HG03575 (cell line): ENCODE data around the gene NR5A2.
A peak's percentile ranks its signal among the peaks of the same experiment; 100 is the strongest.

Source experiments
- ATAC-seq: cut with Tn5 transposase; IDR thresholded peaks from one replicate; pipeline ENCODE4 v1.9.1; 2021; ENCODE audit not compliant: unreplicated experiment, insufficient number of reproducible peaks, low FRiP score; ENCODE audit errors: extremely low read depth

Gene NR5A2

GRCh38 chr1:200150721-200151120 is 123.2 kb downstream of the NR5A2 start:
- ATAC-seq, result no peak

DNA sequence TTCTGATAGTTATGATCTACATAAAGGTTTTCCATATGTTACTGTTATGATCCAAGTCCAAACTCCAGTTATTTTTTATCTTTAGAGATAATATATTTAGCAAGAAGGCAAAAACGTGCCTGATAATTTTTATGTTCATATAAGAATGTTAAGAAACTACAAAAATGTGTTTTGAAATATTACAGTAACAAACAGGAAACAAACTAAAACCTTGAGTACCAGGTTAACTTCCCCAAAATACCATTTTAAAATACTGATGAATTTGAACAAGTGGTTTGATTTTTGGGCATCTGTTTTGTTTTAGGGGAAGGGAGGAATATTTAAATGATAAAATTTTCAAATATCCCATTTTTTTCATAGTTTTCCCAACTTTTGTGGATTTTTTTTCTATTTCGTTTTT is 124.8 kb downstream of the NR5A2 start:
- ATAC-seq, result no peak

DNA sequence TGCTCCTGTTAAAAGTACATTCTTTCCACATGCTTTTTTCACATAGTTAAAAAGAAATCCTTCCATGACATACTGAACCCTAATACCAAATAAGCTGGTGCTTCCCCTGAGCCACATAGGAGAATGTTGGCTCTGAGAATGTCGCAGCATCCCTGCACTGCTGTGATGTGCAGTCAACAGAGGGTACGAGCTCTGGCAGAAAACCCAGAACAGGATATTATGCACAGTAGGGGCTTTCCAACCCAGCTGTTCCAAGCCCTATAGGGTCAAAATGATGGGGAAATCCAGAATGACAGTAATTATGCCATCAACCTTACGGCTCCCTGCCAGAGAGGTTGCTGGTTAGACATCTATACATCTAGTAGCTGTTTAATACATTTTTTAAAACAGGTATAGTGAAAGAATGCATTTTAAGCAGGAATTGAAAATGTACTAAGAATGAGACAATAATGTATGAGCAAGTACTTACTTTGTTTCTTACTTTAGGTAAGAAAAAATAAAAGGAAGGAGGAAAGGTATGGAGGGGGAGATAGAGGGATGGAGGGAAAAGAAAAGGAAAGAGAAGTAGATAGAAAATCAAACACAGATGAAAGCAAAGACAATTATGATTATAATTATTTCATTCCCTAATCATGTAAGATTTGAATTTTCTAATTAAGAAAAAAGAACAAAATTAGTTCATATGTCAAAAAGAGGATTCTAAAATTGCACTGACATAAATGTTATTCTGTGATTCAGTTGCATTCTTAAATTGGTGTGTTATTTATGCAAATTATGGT is 126.0 kb downstream of the NR5A2 start:
- ATAC-seq, result peak; percentile 50

GRCh38 chr1:200154069-200154767 is 126.7 kb downstream of the NR5A2 start:
- ATAC-seq, result peak; percentile 82

- no peak for ATAC-seq
These were observed 130.2 kb downstream of the NR5A2 start for GRCh38 chr1:200157715-200158114.

DNA sequence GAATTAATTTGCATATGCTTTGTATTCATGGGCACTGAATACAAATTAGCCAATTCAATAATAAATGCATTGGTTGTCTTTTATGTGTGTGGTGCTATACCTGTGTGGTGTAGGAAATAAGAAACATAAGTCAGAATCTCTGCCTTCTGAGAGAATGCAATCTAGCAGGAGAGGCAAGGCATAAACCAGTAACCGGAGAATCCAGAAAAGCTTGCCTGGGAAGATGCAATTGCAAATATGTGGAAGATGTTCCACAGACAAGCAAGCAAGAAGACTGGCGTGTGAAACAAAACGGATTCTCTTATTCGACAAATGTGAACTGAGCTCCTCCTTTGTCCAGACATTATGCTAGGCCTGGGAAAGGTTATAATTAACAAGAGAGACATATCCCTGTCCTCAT is 134.3 kb downstream of the NR5A2 start:
- ATAC-seq, result no peak

- ATAC-seq, result no peak
These were observed 134.7 kb downstream of the NR5A2 start for GRCh38 chr1:200162258-200162657.

- no peak for ATAC-seq
These were observed 135.4 kb downstream of the NR5A2 start for GRCh38 chr1:200162877-200163276.

DNA sequence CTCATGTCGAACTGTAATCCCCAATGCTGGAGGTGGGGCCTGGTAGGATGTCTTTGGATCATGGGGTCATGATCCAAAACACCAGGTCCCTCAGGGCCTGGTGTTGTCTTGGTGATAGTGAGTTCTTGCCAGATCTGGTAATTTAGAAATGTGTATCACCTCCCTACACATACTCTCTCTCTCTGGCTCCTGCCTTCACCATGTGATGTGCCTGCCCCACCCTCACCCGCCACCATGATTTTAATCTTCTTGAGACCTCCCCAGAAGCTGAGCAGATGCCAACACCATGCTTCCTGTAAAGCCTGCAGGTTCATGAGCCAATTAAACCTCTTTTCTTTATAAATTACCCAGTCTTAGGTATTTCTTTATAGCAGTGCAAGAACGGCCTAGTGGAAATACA is 136.4 kb downstream of the NR5A2 start:
- ATAC-seq, result no peak

DNA sequence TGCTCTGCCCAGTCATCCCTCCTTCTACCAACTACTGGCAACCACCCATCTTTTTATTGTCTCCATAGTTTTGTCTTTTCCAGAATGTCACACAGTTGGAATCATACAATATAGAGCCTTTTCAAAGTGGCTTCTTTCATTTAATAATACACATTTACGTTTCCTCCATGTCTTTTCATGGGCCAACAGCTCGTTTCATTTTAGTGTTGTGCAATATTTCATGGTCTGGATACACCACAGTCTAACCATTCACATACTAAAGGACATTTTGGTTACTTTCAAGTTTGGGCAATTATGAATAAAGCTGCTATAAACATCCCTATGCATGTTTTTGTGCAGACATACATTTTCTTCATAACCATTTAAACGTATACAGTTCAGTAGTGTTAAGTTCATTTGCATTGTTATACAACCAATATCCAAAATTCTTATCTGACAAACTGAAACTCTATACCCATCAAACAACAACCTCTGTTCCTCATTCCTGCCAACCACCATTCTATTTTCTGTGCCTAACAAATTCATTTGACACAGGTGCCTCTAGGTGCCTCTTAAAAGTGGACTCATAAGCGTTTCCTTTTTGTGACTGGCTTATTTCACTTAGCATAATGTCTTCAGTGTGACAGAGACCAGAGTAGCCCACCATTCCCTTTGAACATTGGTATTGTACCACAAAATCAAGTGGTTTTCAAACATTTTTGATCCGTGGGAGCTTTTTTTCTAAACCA is 138.1 kb downstream of the NR5A2 start:
- ATAC-seq, result no peak

GRCh38 chr1:200166411-200166810 is 138.9 kb downstream of the NR5A2 start:
- ATAC-seq, result no peak

GRCh38 chr1:200168926-200169325 is 141.4 kb downstream of the NR5A2 start:
- ATAC-seq, result no peak

DNA sequence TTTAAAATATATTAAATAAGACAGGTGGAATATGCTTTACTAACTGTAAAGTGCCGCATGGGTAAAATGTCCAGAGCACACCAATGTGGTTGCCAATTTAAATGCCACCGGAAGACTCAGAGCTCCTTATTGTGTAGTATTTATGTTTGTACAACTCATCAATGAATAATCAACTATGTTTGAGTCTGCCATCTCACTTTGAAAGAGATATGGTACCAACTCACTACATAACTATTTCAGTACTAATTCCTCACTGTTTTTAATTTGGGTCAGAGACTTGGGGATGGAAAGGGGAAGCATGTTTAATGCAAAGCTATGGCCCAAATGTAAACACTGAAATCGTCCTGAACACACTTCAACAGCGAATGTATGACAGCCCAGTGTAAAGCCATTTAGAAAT is 144.8 kb downstream of the NR5A2 start:
- no peak for ATAC-seq

DNA sequence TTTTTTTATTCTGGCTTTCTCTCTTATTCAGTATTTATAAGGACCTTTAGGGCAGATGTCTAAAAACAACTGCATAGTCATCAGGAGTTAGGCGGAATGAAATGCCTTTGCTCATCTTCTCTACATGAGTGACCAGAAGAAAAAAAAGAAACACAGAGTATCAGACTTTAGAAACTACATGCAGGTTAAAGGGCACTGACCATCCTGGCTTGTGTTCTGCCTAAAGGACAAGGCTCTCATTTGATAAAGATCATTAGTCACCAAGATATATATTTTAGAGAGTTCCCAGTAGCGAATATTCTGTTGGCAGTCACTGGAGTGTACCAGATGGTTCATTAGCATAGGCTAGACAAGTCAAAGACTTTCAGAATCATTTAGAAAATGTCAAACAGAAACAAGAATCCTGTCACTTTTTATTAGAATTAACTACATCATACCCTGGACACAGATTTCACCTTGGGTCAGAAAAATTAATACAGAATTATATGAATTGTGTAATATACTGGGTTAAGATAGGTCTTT is 145.6 kb downstream of the NR5A2 start:
- ATAC-seq, result no peak

DNA sequence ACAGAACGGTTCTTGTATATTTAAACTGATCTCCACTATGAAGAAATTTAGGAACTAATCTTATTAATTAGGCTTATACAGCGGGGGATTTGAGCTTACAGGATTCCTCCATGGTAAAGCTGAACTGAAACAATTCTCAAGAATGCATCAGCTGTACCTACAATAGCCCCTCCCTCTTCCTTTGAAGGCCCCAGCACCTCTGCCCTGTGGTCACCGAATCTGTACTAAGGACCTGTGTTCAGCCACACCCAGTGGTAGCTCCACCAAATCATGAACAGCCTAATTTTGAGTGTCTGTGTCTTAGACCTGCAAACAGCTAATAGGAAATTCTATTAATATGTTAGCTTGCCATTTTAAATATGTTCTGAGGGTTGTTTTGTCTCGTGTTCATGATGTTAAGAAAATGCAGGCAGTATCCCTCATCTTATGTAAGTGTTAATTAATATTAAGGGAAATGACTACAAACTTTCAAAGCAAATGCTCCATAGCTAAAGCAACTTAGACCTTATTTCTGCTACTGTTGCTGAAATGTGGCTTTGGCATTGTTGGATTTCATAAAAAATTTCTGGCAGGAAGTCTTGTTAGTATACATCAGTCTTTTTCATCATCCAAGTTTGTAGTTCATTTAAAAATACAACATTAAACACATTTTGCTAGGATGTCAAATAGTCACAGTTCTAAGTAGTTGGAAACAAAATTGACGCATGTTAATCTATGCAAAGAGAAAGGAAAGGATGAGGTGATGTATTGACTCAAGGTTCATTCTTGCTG is 147.2 kb downstream of the NR5A2 start:
- no peak for ATAC-seq

DNA sequence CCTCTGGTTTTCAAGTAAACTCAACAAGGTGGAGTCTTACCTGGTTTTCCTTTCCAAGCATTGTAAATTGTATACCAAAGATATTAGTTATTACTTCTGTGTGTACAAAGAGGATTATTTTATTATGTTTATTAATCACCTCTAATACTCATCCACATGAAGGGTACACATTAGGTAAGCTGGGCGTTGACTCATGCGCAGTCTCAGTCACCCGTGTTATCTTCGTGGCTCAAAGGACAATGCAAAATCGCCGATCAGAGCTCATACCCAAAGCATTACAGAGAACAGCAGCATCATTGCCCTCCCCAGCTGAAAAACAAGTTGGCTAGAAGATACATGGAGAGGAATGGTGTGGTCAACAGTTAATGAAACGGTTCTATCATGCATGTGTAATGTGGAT is 148.7 kb downstream of the NR5A2 start:
- ATAC-seq, result no peak

DNA sequence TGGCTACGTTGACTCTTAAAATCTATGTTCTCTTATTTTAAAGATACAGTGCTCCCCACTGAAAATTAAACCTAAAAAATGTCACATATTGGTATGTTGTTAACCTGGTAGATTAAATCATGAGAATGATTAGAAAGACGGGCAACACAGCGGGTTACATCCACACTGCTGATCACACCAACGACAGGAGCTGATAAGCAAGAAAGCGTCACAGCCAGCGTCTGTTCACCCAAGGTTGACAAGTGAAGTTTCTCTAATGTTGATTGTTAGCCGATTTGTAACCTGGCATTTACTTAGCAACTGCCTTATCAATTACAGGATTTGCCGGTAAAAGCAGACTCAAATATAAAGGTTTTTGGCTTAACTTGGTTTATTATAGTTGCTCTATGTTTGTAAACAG is 149.3 kb downstream of the NR5A2 start:
- ATAC-seq, result no peak

- ATAC-seq, result no peak
These were observed 150.8 kb downstream of the NR5A2 start for GRCh38 chr1:200178340-200178739.

DNA sequence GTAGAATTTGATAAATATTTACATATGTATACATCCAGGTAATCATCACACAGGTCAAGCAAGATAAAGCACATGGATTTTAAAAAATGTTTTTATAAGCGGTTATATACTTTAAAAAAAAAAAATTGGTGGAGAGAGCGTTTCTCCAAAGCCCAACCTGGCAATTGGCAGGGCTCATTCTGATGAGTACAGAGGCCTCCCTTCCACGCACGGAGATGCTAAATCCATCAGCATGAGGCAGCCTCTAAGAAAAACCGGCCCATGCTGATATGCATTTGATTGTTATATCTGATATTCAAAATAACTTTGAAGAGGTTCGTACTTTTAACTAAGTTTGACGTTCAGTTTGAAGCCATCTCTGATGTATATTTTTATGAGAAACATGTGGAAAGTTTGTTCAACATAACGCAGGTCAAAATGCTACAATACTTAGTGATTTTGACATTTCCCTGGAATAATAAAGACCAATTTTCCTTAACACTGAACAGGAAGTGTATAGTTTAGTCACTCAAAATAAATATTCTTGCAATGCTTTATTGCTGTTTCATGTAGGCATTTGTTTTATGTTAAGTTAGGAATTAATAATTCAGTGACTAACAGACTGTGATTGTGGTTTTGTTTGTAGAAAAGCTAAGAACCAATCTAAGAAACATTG is 151.7 kb downstream of the NR5A2 start:
- no peak for ATAC-seq
